ENCODE data around the gene CC2D2A.

CC2D2A gene

GRCh38 chr4:15459706-15460105 lies 10.0 kb upstream of the CC2D2A start:
- DNase-seq (ENCODE audit: low read depth): no peak
- H3K4me3 ChIP-seq (ENCODE audit: low read depth, low read length): no peak overlapping the region
- TF ChIP-seq CTCF (IDR thresholded peaks at IDR 0.05; ENCODE audit: low read depth, low read length): no peak
- TF ChIP-seq MAX (IDR thresholded peaks at IDR 0.05; ENCODE audit: low read depth, low read length): no peak
- TF ChIP-seq POLR2A (IDR thresholded peaks at IDR 0.05; ENCODE audit: extremely low read depth, insufficient read length): no peak
- TF ChIP-seq MYC (IDR thresholded peaks at IDR 0.05; ENCODE audit: low read depth, low read length): no peak

GRCh38 chr4:15466596-15466995 lies 3.1 kb upstream of the CC2D2A start:
- TF ChIP-seq POLR2A (IDR thresholded peaks at IDR 0.05; ENCODE audit: extremely low read depth, insufficient read length) (no peak), CTCF (IDR thresholded peaks at IDR 0.05; ENCODE audit: low read depth, low read length) (no peak), MAX (IDR thresholded peaks at IDR 0.05; ENCODE audit: low read depth, low read length) (no peak), MYC (IDR thresholded peaks at IDR 0.05; ENCODE audit: low read depth, low read length) (no peak)
- H3K4me3 ChIP-seq (ENCODE audit: low read depth, low read length): no peak overlapping the region
- no peak for DNase-seq (ENCODE audit: low read depth)

GRCh38 chr4:15470128-15470475 lies 420 bp downstream of the CC2D2A start:
- DNase-seq (ENCODE audit: low read depth): no peak
- TF ChIP-seq MAX (IDR thresholded peaks at IDR 0.05; ENCODE audit: low read depth, low read length): no peak
- no peak for TF ChIP-seq CTCF (IDR thresholded peaks at IDR 0.05; ENCODE audit: low read depth, low read length)
- TF ChIP-seq MYC (IDR thresholded peaks at IDR 0.05; ENCODE audit: low read depth, low read length): no peak
- H3K4me3 ChIP-seq (ENCODE audit: low read depth, low read length): no peak overlapping the region

- no peak for DNase-seq (ENCODE audit: low read depth)
- H3K4me3 ChIP-seq (ENCODE audit: low read depth, low read length): no peak overlapping the region
- TF ChIP-seq CTCF (IDR thresholded peaks at IDR 0.05; ENCODE audit: low read depth, low read length): no peak
Observed at GRCh38 chr4:15476396-15476795, 6.7 kb downstream of the CC2D2A start.

- no peak for DNase-seq (ENCODE audit: low read depth)
- H3K4me3 ChIP-seq (ENCODE audit: low read depth, low read length): no peak overlapping the region
- TF ChIP-seq MAX (IDR thresholded peaks at IDR 0.05; ENCODE audit: low read depth, low read length) (no peak), MYC (IDR thresholded peaks at IDR 0.05; ENCODE audit: low read depth, low read length) (no peak), CTCF (IDR thresholded peaks at IDR 0.05; ENCODE audit: low read depth, low read length) (no peak)
Observed at GRCh38 chr4:15478724-15479088, 9.0 kb downstream of the CC2D2A start.

GRCh38 chr4:15479089-15479912 lies 9.6 kb downstream of the CC2D2A start:
- no peak overlapping the region for H3K4me3 ChIP-seq (ENCODE audit: low read depth, low read length)
- peak; percentile 69 for DNase-seq (ENCODE audit: low read depth)
- TF ChIP-seq MYC (IDR thresholded peaks at IDR 0.05; ENCODE audit: low read depth, low read length): no peak
- peak; percentile 61 for TF ChIP-seq CTCF (IDR thresholded peaks at IDR 0.05; ENCODE audit: low read depth, low read length)
